CD4-positive, alpha-beta T cell (primary cell): ENCODE measurements around the gene ATMIN. TPM values are rescaled to one million over a fixed set of nuclear protein-coding genes. Genes with fewer than 3 reads are reported as not detected.

Experiments used
- ATAC-seq: fragments of 200-7000 bp; cut with Tn5 transposase; one replicate; pipeline ENCODE4 v1.10.0; 2022; ENCODE audit warnings: mild to moderate bottlenecking; ENCODE audit not compliant: poor library complexity
- CTCF ChIA-PET: fragments of 350-600 bp; sonication (Branson Sonifier 250); formaldehyde crosslinking; loops from one replicate; lab custom pipeline; 2021; ENCODE audit warnings: antibody characterized with exemption, inconsistent platforms; lab: Charles Lee
- POLR2A ChIA-PET: fragments of 350-600 bp; sonication (Branson Sonifier 250); formaldehyde crosslinking; loops from one replicate; lab custom pipeline; 2021; ENCODE audit warnings: antibody characterized with exemption, inconsistent platforms; lab: Charles Lee
- DNase-seq, 14 experiments: peaks; one replicate each; pipeline ENCODE4 v3.0.0-alpha.2; 2013 to 2020; ENCODE audit warnings: mixed read lengths in 2 of 14
- H3K27ac ChIP-seq, 2 donors: one replicate each; pipeline versions ENCODE4 v1.5.1 to v1.7.0; 2013; ENCODE audit warnings: low read length in 2 of 2, low read depth in 1 of 2, mild to moderate bottlenecking in 1 of 2
- H3K27me3 ChIP-seq, 2 experiments: 1 replicate in 1 of 2; 2 replicates in 1 of 2; pipeline versions ENCODE4 v1.6.1 to v1.7.0; 2013; ENCODE audit warnings: low read length in 2 of 2, control low read depth in 1 of 2, mild to moderate bottlenecking in 1 of 2, moderate library complexity in 1 of 2; ENCODE audit not compliant: insufficient read depth in 2 of 2, control insufficient read depth in 1 of 2
- H3K36me3 ChIP-seq: one replicate; pipeline ENCODE4 v1.6.1; 2013; ENCODE audit warnings: low read length, control low read depth; ENCODE audit not compliant: insufficient read depth
- H3K4me1 ChIP-seq: one replicate; pipeline ENCODE4 v1.6.1; 2013; ENCODE audit warnings: low read length, control low read depth; ENCODE audit not compliant: insufficient read depth
- H3K4me3 ChIP-seq: one replicate; pipeline ENCODE4 v1.5.1; 2013; ENCODE audit warnings: mild to moderate bottlenecking, low read length, moderate library complexity
- H3K9me3 ChIP-seq, 2 experiments: 1 replicate in 1 of 2; 2 replicates in 1 of 2; pipeline versions ENCODE4 v1.6.1 to v1.7.0; 2013; ENCODE audit warnings: low read length in 2 of 2, mild to moderate bottlenecking in 2 of 2, control low read depth in 1 of 2, moderate library complexity in 1 of 2; ENCODE audit not compliant: control insufficient read depth in 1 of 2, insufficient read depth in 1 of 2
- H3K27ac Mint-ChIP-seq: one replicate; pipeline ENCODE4 v1.8.0; 2020; ENCODE audit warnings: mixed read lengths
- H3K27me3 Mint-ChIP-seq: one replicate; pipeline ENCODE4 v1.8.0; 2021; ENCODE audit warnings: mixed read lengths
- H3K36me3 Mint-ChIP-seq: one replicate; pipeline ENCODE4 v1.8.0; 2021; ENCODE audit warnings: low read depth, mixed read lengths
- H3K4me1 Mint-ChIP-seq: one replicate; pipeline ENCODE4 v1.8.0; 2021; ENCODE audit warnings: low read depth, mixed read lengths
- H3K4me3 Mint-ChIP-seq: one replicate; pipeline ENCODE4 v1.8.0; 2020; ENCODE audit warnings: mild to moderate bottlenecking, mixed read lengths
- H3K9me3 Mint-ChIP-seq: one replicate; pipeline ENCODE4 v1.8.0; 2020; ENCODE audit warnings: mixed read lengths
- intact Hi-C, 2 experiments: fragments of 100-400 bp; cut with DNase I in 1 of 2; cut with micrococcal nuclease in 1 of 2; formaldehyde crosslinking; loops; one replicate each; pipeline versions ENCODE4 v1.15.1 to v1.9.0; 2023 to 2025; cut with DNase I, micrococcal nuclease
- total RNA-seq, 174 experiments: library from RNA in 2 of 174; stranded (reverse) in 2 of 174; gene quantifications; one replicate each; pipeline ENCODE4 v1.2.3 and lab custom pipeline; 2021 to 2026
- TF ChIP-seq, protein P1 (sequence below): fragments of 200-600 bp; IDR thresholded peaks from one replicate; pipeline ENCODE4 v1.8.0; 2022; ENCODE audit warnings: antibody characterized with exemption, mild to moderate bottlenecking

Gene ATMIN
- total RNA-seq, 2 experiments from 2014 or later, result 29.9 to 31.7 TPM

DNA sequence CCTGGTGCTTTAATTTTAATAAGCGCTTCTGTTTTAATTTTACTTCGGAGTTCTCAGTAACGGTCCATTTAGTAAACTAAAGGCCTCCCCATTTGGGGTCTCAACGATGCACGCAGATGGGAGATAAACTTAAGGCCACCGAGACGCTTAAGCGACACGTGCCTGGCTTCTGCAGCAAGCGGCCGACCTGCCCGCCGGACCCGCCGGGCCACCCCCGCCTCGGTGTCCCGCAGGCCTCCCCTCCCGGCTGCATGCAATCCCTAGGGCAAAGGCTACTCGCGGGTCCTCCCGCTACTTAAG, 60.0 kb downstream of the ATMIN start:
- Mint-ChIP-seq H3K4me1 (peaks cover 17% of the 10 kb centered on the region), H3K27ac (no peak overlapping the region), H3K27me3 (no peaks in the 10 kb centered on the region), H3K4me3 (peak overlapping the region; percentile 74), H3K36me3 (no peaks in the 10 kb centered on the region), H3K9me3 (peaks cover 2% of the 10 kb centered on the region)
- ChIA-PET CTCF (interaction anchor here (1.3 kb wide), 1 partner anchor 60 kb away, joined by 4 read pairs; the partner anchor contains the start of gene ATMIN), POLR2A (no interaction called here)
- intact Hi-C loops, result loop anchor here (5.0 to 10.0 kb wide), 3 partner anchors 58 to 553 kb away; partner anchors contain the start of genes ATMIN (in 1 of the 2), CDYL2 (in 1 of the 2) and DYNLRB2 (in 1 of the 2)
- Histone ChIP-seq H3K4me3 (peak overlapping the region; percentile 74), H3K4me1 (peaks cover 17% of the 10 kb centered on the region), H3K27ac (no peak overlapping the region), H3K27me3 (no peaks in the 10 kb centered on the region), H3K36me3 (no peaks in the 10 kb centered on the region), H3K9me3 (no peaks in the 10 kb centered on the region)
- ATAC-seq, result no peak
- TF ChIP-seq, protein P1, sequence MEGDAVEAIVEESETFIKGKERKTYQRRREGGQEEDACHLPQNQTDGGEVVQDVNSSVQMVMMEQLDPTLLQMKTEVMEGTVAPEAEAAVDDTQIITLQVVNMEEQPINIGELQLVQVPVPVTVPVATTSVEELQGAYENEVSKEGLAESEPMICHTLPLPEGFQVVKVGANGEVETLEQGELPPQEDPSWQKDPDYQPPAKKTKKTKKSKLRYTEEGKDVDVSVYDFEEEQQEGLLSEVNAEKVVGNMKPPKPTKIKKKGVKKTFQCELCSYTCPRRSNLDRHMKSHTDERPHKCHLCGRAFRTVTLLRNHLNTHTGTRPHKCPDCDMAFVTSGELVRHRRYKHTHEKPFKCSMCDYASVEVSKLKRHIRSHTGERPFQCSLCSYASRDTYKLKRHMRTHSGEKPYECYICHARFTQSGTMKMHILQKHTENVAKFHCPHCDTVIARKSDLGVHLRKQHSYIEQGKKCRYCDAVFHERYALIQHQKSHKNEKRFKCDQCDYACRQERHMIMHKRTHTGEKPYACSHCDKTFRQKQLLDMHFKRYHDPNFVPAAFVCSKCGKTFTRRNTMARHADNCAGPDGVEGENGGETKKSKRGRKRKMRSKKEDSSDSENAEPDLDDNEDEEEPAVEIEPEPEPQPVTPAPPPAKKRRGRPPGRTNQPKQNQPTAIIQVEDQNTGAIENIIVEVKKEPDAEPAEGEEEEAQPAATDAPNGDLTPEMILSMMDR, result no peak
- no peak for DNase-seq

DNA sequence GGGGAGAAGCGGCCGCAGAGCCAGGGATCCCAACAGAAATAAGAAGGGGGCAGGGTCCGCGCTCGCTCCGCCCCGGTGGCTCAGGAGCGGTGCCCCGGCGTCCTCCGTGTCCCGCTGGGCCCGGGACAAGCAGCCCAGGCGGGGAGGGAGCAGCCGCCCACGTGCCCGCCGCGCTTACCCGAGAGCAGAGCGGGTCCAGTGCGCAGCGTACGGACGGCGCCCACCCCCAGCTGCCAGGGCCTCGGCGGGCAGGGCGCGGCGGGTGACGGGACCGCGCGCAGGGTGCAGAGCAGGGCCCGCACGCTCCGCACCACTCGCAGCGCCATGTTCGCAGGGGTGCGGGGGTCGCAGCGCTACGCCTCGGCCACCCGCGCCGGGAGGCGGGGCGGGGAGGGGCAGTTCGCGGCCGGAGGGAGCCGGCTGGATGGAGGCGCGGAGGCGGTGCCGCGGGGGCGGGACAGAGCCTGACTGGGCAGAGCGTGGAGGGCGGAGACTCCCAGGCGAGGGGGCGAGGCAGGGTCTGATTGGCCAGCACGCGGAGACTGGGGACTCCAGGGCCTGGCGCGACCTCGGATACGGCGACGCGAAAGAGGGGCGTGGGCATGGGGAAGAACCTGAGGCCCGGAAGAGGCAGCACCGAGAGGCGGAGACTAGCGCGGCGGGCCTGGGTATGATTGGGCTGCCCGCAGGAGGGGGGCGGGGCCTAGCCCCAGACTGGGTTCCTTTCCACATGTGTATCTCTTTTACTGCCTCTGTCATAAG, 60.5 kb downstream of the ATMIN start, which contains the start of gene GCSH:
Gene GCSH (minus strand): TSS at position 443 of the 762 bp plus-strand sequence. CDS start 117 bp downstream, at position 326.
- H3K4me1 Mint-ChIP-seq, result peaks cover 17% of the 10 kb centered on the region
- TF ChIP-seq, protein P1, result no peak
- peak within 1 kb of the TSS; percentile 77 for H3K27ac Mint-ChIP-seq
- H3K9me3 Mint-ChIP-seq, result peaks cover 2% of the 10 kb centered on the region
- peak within 1 kb of the TSS; percentile 96 for H3K4me3 Mint-ChIP-seq
- ATAC-seq (peak; percentile 96), DNase-seq (peak; percentile 95 to 100 (median 98))
- Histone ChIP-seq H3K27ac (peak within 1 kb of the TSS in 1 of 2 donors; percentile 16), H3K4me3 (peak within 1 kb of the TSS; percentile 74), H3K4me1 (peaks cover 17% of the 10 kb centered on the region), H3K36me3 (no peaks in the 10 kb centered on the region), H3K27me3 (no peaks in the 10 kb centered on the region), H3K9me3 (no peaks in the 10 kb centered on the region)
- no peaks in the 10 kb centered on the region for H3K36me3 Mint-ChIP-seq
- intact Hi-C loops, result loop anchor here (1.0 to 10.0 kb wide), 7 partner anchors 19 to 554 kb away; partner anchors contain the start of genes ATMIN (in 2 of the 2), C16orf46 (in 2 of the 2), CENPN (in 2 of the 2) and CDYL2 (in 1 of the 2)
- H3K27me3 Mint-ChIP-seq, result no peaks in the 10 kb centered on the region
- POLR2A ChIA-PET, result no interaction called here
- CTCF ChIA-PET, result interaction anchor here (1.3 kb wide), 1 partner anchor 60 kb away, joined by 4 read pairs; the partner anchor contains the start of gene ATMIN

DNA sequence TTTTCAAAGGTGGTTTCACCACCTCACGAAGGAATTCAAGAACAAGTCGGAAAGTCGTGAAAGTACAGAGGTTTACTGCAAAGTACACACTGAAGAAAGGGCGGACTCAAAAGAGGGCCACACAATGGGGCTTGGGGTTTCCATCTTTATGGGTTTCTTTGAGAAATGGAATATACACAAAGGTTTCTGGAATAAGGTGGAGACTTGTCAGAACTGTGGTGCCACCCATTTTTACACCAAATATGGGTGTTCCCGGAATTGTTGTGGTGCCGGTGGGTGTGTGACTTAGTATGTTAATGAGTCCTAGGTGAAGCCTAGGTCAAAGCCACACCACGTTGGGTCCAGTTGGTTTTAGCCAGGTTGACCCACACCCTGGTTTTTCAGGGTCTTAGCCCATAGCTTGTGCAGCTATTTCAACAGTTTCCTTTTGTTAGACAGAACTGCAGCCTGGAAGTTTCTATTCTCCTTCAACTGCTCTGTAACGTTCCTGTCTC, 61.1 kb downstream of the ATMIN start:
- POLR2A ChIA-PET, result no interaction called here

More for the DNA sequence above, 61.1 kb downstream of the ATMIN start:
- TF ChIP-seq, protein P1, result no peak
- Mint-ChIP-seq H3K27ac (peak overlapping the region; percentile 77), H3K4me3 (peak overlapping the region; percentile 96), H3K36me3 (no peaks in the 10 kb centered on the region), H3K4me1 (peaks cover 17% of the 10 kb centered on the region), H3K9me3 (peaks cover 2% of the 10 kb centered on the region), H3K27me3 (no peaks in the 10 kb centered on the region)
- Histone ChIP-seq H3K27me3 (no peaks in the 10 kb centered on the region), H3K4me1 (peaks cover 17% of the 10 kb centered on the region), H3K27ac (peak overlapping the region in 1 of 2 donors; percentile 16), H3K4me3 (peak overlapping the region; percentile 34), H3K9me3 (no peaks in the 10 kb centered on the region), H3K36me3 (no peaks in the 10 kb centered on the region)
- ATAC-seq (no peak), DNase-seq (no peak)
- intact Hi-C loops, result loop anchor here (1.0 to 10.0 kb wide), 7 partner anchors 19 to 554 kb away; partner anchors contain the start of genes ATMIN (in 2 of the 2), C16orf46 (in 2 of the 2), CENPN (in 2 of the 2) and CDYL2 (in 1 of the 2)
- CTCF ChIA-PET, result interaction anchor here (1.3 kb wide), 1 partner anchor 61 kb away, joined by 4 read pairs; the partner anchor contains the start of gene ATMIN

Other genes with a start within 250 kb of the ATMIN start
- gene CDYL2, start 231.2 kb upstream of the ATMIN start, total RNA-seq, result 10 to 100 TPM; 14.3 to 15.8 TPM
- gene CMC2, start 29.0 kb upstream of the ATMIN start, total RNA-seq, result 10 to 100 TPM; 67.7 to 68.8 TPM
- 1 to 10 TPM; 8.7 to 9.7 TPM for gene CENPN, start 28.6 kb upstream of the ATMIN start, total RNA-seq
- under 1 TPM in 1 of 2 experiments, not detected in 1; 0.55 TPM for gene C16orf46, start 41.4 kb downstream of the ATMIN start, total RNA-seq
- 1 to 10 TPM; 2.3 to 3.2 TPM for gene GCSH, start 60.6 kb downstream of the ATMIN start, total RNA-seq
- gene BCO1, start 202.8 kb downstream of the ATMIN start, total RNA-seq, result not detected